HG02981 (cell line): ENCODE results near the gene CREBRF.
"Not testable (repeated sequence)": the region's sequence is repeated elsewhere in the genome, so short reads cannot be mapped to it uniquely, and the experiment has no call there.

ENCODE experiments used
- ATAC-seq: cut with Tn5 transposase; IDR thresholded peaks from one replicate; pipeline ENCODE4 v1.9.1; 2021; ENCODE audit warnings: mild to moderate bottlenecking, moderate library complexity; ENCODE audit not compliant: unreplicated experiment

Gene CREBRF

GRCh38 chr5:173035904-173036707 is 20.0 kb upstream of the CREBRF start:
- ATAC-seq: peak; percentile 63

- no peak for ATAC-seq
These were observed 17.0 kb upstream of the CREBRF start for GRCh38 chr5:173039188-173039587.

GRCh38 chr5:173039964-173040363 is 16.2 kb upstream of the CREBRF start:
- no peak for ATAC-seq

GRCh38 chr5:173041881-173042762 is 14.0 kb upstream of the CREBRF start:
- ATAC-seq: no peak

- no peak for ATAC-seq
These were observed 13.4 kb upstream of the CREBRF start for GRCh38 chr5:173042763-173043107.

GRCh38 chr5:173045474-173045873 is 10.7 kb upstream of the CREBRF start:
- ATAC-seq: no peak

GRCh38 chr5:173047096-173047837 is 8.9 kb upstream of the CREBRF start:
- not testable (repeated sequence) for ATAC-seq

GRCh38 chr5:173047838-173048105 is 8.4 kb upstream of the CREBRF start:
- no peak for ATAC-seq

- ATAC-seq: no peak
These were observed 5.4 kb upstream of the CREBRF start for GRCh38 chr5:173050791-173051190.

- ATAC-seq: no peak
These were observed 4.4 kb upstream of the CREBRF start for GRCh38 chr5:173051746-173052145.

GRCh38 chr5:173053041-173053440 is 3.1 kb upstream of the CREBRF start:
- no peak for ATAC-seq

- ATAC-seq: no peak
These were observed 970 bp upstream of the CREBRF start for GRCh38 chr5:173055042-173055721.

- ATAC-seq: no peak
These were observed 500 bp upstream of the CREBRF start for GRCh38 chr5:173055722-173055982.

GRCh38 chr5:173056783-173057061 is 570 bp downstream of the CREBRF start:
- ATAC-seq: peak; percentile 21

GRCh38 chr5:173057062-173057924 is 1.1 kb downstream of the CREBRF start:
- peak; percentile 77 for ATAC-seq

- no peak for ATAC-seq
These were observed 6.0 kb downstream of the CREBRF start for GRCh38 chr5:173062141-173062540.

- no peak for ATAC-seq
These were observed 9.0 kb downstream of the CREBRF start for GRCh38 chr5:173065155-173065554.

GRCh38 chr5:173069671-173070070 is 13.5 kb downstream of the CREBRF start:
- no peak for ATAC-seq

GRCh38 chr5:173075137-173075843 is 19.1 kb downstream of the CREBRF start:
- no peak for ATAC-seq

- ATAC-seq: no peak
These were observed 19.8 kb downstream of the CREBRF start for GRCh38 chr5:173075970-173076369.
